GM15510 (cell line): ENCODE measurements around the gene ABCC2.

Experiments used
- POLR2A ChIP-seq: IDR thresholded peaks from 3 replicates; pipeline ENCODE4 v1.6.1; 2011; ENCODE audit warnings: borderline replicate concordance; ENCODE audit not compliant: insufficient read length; ENCODE audit errors: extremely low read depth

The ABCC2 gene

GRCh38 chr10:99835947-99836346 lies 53.5 kb downstream of the ABCC2 start:
- no peak for TF ChIP-seq POLR2A

GRCh38 chr10:99836711-99837110 lies 54.3 kb downstream of the ABCC2 start:
- no peak for TF ChIP-seq POLR2A

GRCh38 chr10:99841746-99842145 lies 59.3 kb downstream of the ABCC2 start:
- no peak for TF ChIP-seq POLR2A

- TF ChIP-seq POLR2A = no peak
Observed at GRCh38 chr10:99843310-99843709, 60.9 kb downstream of the ABCC2 start.

- TF ChIP-seq POLR2A = no peak
Observed at GRCh38 chr10:99844433-99844955, 62.1 kb downstream of the ABCC2 start.

GRCh38 chr10:99845837-99846382 lies 63.5 kb downstream of the ABCC2 start:
- no peak for TF ChIP-seq POLR2A

GRCh38 chr10:99849057-99849456 lies 66.6 kb downstream of the ABCC2 start:
- TF ChIP-seq POLR2A = no peak

GRCh38 chr10:99849536-99849935 lies 67.1 kb downstream of the ABCC2 start:
- TF ChIP-seq POLR2A = no peak

GRCh38 chr10:99850021-99850766 lies 67.8 kb downstream of the ABCC2 start:
- TF ChIP-seq POLR2A = no peak

GRCh38 chr10:99850767-99851340 lies 68.4 kb downstream of the ABCC2 start:
- no peak for TF ChIP-seq POLR2A

- TF ChIP-seq POLR2A = no peak
Observed at GRCh38 chr10:99851825-99852224, 69.4 kb downstream of the ABCC2 start.

- TF ChIP-seq POLR2A = no peak
Observed at GRCh38 chr10:99852481-99853213, 70.2 kb downstream of the ABCC2 start.

- no peak for TF ChIP-seq POLR2A
Observed at GRCh38 chr10:99853655-99854054, 71.2 kb downstream of the ABCC2 start.

- TF ChIP-seq POLR2A = no peak
Observed at GRCh38 chr10:99854860-99855259, 72.4 kb downstream of the ABCC2 start.

GRCh38 chr10:99855479-99856071 lies 73.1 kb downstream of the ABCC2 start:
- no peak for TF ChIP-seq POLR2A

GRCh38 chr10:99858849-99859248 lies 76.4 kb downstream of the ABCC2 start:
- TF ChIP-seq POLR2A = no peak

- TF ChIP-seq POLR2A = no peak
Observed at GRCh38 chr10:99859585-99859984, 77.1 kb downstream of the ABCC2 start.
